K562 (cell line): ENCODE results near the gene RCL1. TPM values are rescaled to one million over a fixed set of nuclear protein-coding genes. Genes with fewer than 3 reads are reported as not detected.

Experiments
- CTBP1 ChIP-seq: fragments of 450-650 bp; IDR thresholded peaks from 2 replicates; pipeline ENCODE4 v1.6.1; 2016; ENCODE audit warnings: borderline replicate concordance
- HDAC8 ChIP-seq: fragments of 450-650 bp; IDR thresholded peaks from 2 replicates; pipeline ENCODE4 v1.6.1; 2016; ENCODE audit warnings: mild to moderate bottlenecking, missing genetic modification characterization, moderate library complexity, missing compliant biosample characterization
- HNRNPH1 ChIP-seq: fragments of 200-400 bp; formaldehyde crosslinking; optimal IDR thresholded peaks from 2 replicates; pipeline ENCODE3; 2017; ENCODE audit warnings: low read depth, mild to moderate bottlenecking, low read length, moderate library complexity
- ILK ChIP-seq: fragments of 450-650 bp; IDR thresholded peaks from 2 replicates; pipeline ENCODE4 v1.6.1; 2016; ENCODE audit warnings: missing genetic modification characterization, low read depth, mild to moderate bottlenecking, missing compliant biosample characterization, moderate library complexity, borderline replicate concordance
- JUND ChIP-seq, 2 experiments: IDR thresholded peaks; 2 replicates in 1 of 2; 3 replicates in 1 of 2; pipeline ENCODE4 v1.6.1; 2011; ENCODE audit warnings: borderline replicate concordance in 2 of 2, low read depth in 2 of 2, low read length in 2 of 2, improper control_type of control experiment in 1 of 2, missing biosample characterization in 1 of 2, missing genetic modification characterization in 1 of 2, missing genetic modification reagents in 1 of 2
- MAFK ChIP-seq: IDR thresholded peaks from 2 replicates; pipeline ENCODE4 v1.6.1; 2011; ENCODE audit warnings: low read length, improper control_type of control experiment
- MCM7 ChIP-seq, 2 experiments: fragments of 450-650 bp; IDR thresholded peaks; 2 replicates each; pipeline ENCODE4 v1.6.1; 2016 to 2018
- MTF1 ChIP-seq: fragments of 250-450 bp; sonication (Bioruptor Pico); IDR thresholded peaks from 2 replicates; pipeline ENCODE4 v1.9.0; 2021; ENCODE audit warnings: moderate library complexity, mild to moderate bottlenecking, inconsistent platforms, borderline replicate concordance
- PHTF2 ChIP-seq: fragments of 250-450 bp; sonication (Bioruptor Pico); IDR thresholded peaks from 2 replicates; pipeline ENCODE4 v1.5.0; 2021; ENCODE audit warnings: mild to moderate bottlenecking
- RB1 ChIP-seq: fragments of 450-650 bp; IDR thresholded peaks from 2 replicates; pipeline ENCODE4 v1.6.1; 2017; ENCODE audit warnings: low read depth, mild to moderate bottlenecking
- RBM34 ChIP-seq: fragments of 200-400 bp; formaldehyde crosslinking; IDR thresholded peaks from 2 replicates; pipeline ENCODE4 v1.6.1; 2018; ENCODE audit warnings: low read length, borderline replicate concordance; ENCODE audit not compliant: insufficient read depth
- SNIP1 ChIP-seq: fragments of 450-650 bp; IDR thresholded peaks from 2 replicates; pipeline ENCODE4 v1.7.1; 2017; ENCODE audit warnings: low read depth, mild to moderate bottlenecking
- SRSF7 ChIP-seq: fragments of 200-400 bp; formaldehyde crosslinking; optimal IDR thresholded peaks from 2 replicates; pipeline ENCODE3; 2017; ENCODE audit warnings: mild to moderate bottlenecking, low read depth, low read length
- YY1 ChIP-seq, 3 experiments: IDR thresholded peaks; 2 replicates each; pipeline ENCODE4 v1.6.1; 2011; ENCODE audit warnings: low read length in 2 of 3, mild to moderate bottlenecking in 2 of 3, moderate library complexity in 2 of 3, borderline replicate concordance in 1 of 3, control low read depth in 1 of 3, low read depth in 1 of 3; ENCODE audit not compliant: insufficient read depth in 3 of 3, insufficient replicate concordance in 2 of 3, control insufficient read depth in 1 of 3, insufficient read length in 1 of 3; ENCODE audit errors: extremely low read depth in 1 of 3
- ZBED1 ChIP-seq: IDR thresholded peaks from 2 replicates; pipeline ENCODE4 v1.6.1; 2014
- ZNF197 ChIP-seq: fragments of 200-800 bp; sonication (Bioruptor generic); IDR thresholded peaks from 2 replicates; pipeline ENCODE4 v1.6.1; 2016; ENCODE audit warnings: low read depth, missing genetic modification characterization, missing compliant biosample characterization
- polyA plus RNA-seq, 8 experiments: library from polyadenylated mRNA; depleted of rRNA in 4 of 8; stranded (reverse) in 5 of 8; unstranded in 3 of 8; fragments of >200 nt; fragmentation: Nextera tagmentation in 2 of 8; fragmentation: Illumina TruSeq in 1 of 8; extraction: Ambion mirVana in 2 of 8; extraction: Trizol in 1 of 8; gene quantifications; 2 replicates each; pipeline versions ENCODE4 v1.2.1 to v1.2.3, GENCODE V29; 2011 to 2014; ENCODE audit warnings: inconsistent platforms in 1 of 8, missing spikeins in 1 of 8
- total RNA-seq, 7 experiments: library from RNA; depleted of rRNA in 6 of 7; stranded (reverse); fragments of >200 nt in 6 of 7; fragmentation: Illumina TruSeq in 2 of 7; extraction: Trizol in 2 of 7; gene quantifications; 2 replicates each; pipeline versions ENCODE4 v1.2.1 to v1.2.3, GENCODE V29; 2011 to 2021; ENCODE audit warnings: low replicate concordance in 1 of 7
- TF ChIP-seq, protein P1 (sequence below): sonication (generic); formaldehyde crosslinking; IDR thresholded peaks from 2 replicates; pipeline ENCODE4 v1.8.0; 2022; ENCODE audit warnings: mild to moderate bottlenecking, missing genetic modification reagents
- TF ChIP-seq, protein P2 (sequence below): IDR thresholded peaks from 2 replicates; pipeline ENCODE4 v1.6.1; 2011; ENCODE audit not compliant: insufficient read length; ENCODE audit errors: extremely low read depth
- TF ChIP-seq, protein P3 (sequence below), 3 experiments: fragments of 200-800 bp in 1 of 3; sonication (Bioruptor generic) in 1 of 3; sonication (generic) in 1 of 3; formaldehyde crosslinking in 1 of 3; IDR thresholded peaks; 2 replicates each; pipeline versions ENCODE4 v1.6.1 to v1.8.0; 2016 to 2022; ENCODE audit warnings: mild to moderate bottlenecking in 2 of 3, missing compliant biosample characterization in 2 of 3, missing genetic modification characterization in 2 of 3, missing genetic modification reagents in 1 of 3
- TF ChIP-seq, protein P4 (sequence below): fragments of 450-650 bp; IDR thresholded peaks from 2 replicates; pipeline ENCODE4 v1.6.1; 2016

RCL1 gene
- total and polyA plus RNA-seq, 9 of the 15 experiments (the other 6 are each of a cell fraction or from before 2014, with no cell fraction given) = 24.0 to 67.7 (median 38.6) TPM

DNA sequence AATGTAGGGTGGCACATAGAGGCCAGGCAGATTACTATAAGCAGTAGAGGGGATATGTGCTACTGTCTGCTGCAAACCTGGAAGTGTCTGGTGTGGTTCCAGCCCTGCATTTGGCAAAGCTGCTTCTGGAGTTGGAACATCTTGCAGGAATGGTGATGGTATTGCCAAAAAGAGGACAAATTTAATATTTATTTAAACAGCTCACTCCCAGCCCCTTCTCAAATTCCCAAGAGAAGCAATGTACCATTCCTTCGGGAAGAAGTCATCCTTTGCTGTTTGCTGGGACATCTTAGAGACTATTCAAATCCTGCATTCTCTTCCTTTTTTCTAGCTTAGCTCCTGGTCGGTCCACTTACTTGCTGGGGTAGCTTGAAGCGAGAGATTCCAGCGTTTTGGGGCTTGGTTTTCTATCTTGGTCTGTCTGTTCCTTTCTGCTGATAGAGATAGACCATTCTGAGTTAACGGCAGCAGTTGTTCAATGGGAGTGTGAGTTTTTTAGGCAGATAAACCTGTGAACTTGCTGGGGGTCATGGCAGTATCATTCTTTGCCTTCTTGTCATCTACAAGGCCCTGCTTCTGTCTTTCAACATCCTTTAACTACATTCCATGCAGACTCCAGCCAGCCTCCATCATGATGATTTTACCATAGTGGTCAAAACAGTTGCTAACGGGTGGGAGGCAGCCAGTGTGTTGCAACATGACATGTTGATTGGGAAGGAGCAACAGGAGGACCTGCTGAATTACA lies 69.9 kb downstream of the RCL1 start (continued):
- TF ChIP-seq YY1 (IDR thresholded peaks at IDR 0.05; ENCODE audit: borderline replicate concordance in 1 of 3, control insufficient read depth in 1 of 3, extremely low read depth in 1 of 3, insufficient read depth in 3 of 3, insufficient read length in 1 of 3, insufficient replicate concordance in 2 of 3, low read depth in 1 of 3, low read length in 2 of 3) = peak in 2 of 3 experiments; percentile 19 to 42
- TF ChIP-seq RB1 = no peak
- no peak for TF ChIP-seq MCM7 (IDR thresholded peaks at IDR 0.05)
- TF ChIP-seq ZNF197 (CRISPR knock-in tag) = 0 out of 2 replicates have a peak, but pooled peaks have one; percentile 55
- peak; percentile 41; the same call in 1 of the 2 replicates for TF ChIP-seq JUND (IDR thresholded peaks at IDR 0.05; ENCODE audit: borderline replicate concordance, low read depth, low read length)
- TF ChIP-seq JUND (tag; IDR thresholded peaks at IDR 0.05; ENCODE audit: borderline replicate concordance, low read depth, low read length) = peak; percentile 60; the same call in 1 of the 3 replicates
- TF ChIP-seq ZBED1 = peak; percentile 87
- TF ChIP-seq, protein P1, sequence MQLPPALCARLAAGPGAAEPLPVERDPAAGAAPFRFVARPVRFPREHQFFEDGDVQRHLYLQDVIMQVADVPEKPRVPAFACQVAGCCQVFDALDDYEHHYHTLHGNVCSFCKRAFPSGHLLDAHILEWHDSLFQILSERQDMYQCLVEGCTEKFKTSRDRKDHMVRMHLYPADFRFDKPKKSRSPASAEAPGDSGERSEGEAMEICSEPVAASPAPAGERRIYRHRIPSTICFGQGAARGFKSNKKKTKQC (CRISPR knock-in tag) = no peak
- TF ChIP-seq ILK = no peak
- peak; percentile 90 for TF ChIP-seq CTBP1
- TF ChIP-seq, protein P2, sequence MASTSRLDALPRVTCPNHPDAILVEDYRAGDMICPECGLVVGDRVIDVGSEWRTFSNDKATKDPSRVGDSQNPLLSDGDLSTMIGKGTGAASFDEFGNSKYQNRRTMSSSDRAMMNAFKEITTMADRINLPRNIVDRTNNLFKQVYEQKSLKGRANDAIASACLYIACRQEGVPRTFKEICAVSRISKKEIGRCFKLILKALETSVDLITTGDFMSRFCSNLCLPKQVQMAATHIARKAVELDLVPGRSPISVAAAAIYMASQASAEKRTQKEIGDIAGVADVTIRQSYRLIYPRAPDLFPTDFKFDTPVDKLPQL = no peak
- TF ChIP-seq SRSF7 = no peak
- TF ChIP-seq SNIP1 = no peak
- no peak for TF ChIP-seq MAFK
- TF ChIP-seq PHTF2 = no peak
- TF ChIP-seq HNRNPH1 = no peak
- TF ChIP-seq RBM34 = no peak
- TF ChIP-seq HDAC8 (tag) = no peak
- TF ChIP-seq, protein P3, sequence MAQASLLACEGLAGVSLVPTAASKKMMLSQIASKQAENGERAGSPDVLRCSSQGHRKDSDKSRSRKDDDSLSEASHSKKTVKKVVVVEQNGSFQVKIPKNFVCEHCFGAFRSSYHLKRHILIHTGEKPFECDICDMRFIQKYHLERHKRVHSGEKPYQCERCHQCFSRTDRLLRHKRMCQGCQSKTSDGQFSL (CRISPR knock-in tag; IDR thresholded peaks at IDR 0.05) = no peak
- TF ChIP-seq, protein P3 (tag; IDR thresholded peaks at IDR 0.05) = no peak
- TF ChIP-seq MTF1 = no peak
- TF ChIP-seq, protein P4, sequence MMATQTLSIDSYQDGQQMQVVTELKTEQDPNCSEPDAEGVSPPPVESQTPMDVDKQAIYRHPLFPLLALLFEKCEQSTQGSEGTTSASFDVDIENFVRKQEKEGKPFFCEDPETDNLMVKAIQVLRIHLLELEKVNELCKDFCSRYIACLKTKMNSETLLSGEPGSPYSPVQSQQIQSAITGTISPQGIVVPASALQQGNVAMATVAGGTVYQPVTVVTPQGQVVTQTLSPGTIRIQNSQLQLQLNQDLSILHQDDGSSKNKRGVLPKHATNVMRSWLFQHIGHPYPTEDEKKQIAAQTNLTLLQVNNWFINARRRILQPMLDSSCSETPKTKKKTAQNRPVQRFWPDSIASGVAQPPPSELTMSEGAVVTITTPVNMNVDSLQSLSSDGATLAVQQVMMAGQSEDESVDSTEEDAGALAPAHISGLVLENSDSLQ = peak; percentile 61; the same call in 1 of the 2 replicates
